ENCODE measurements around the gene ZNF646. TPM values are rescaled to one million over a fixed set of nuclear protein-coding genes. Genes with fewer than 3 reads are reported as not detected.
A peak's percentile ranks its signal among the peaks of the same experiment; 100 is the strongest.

The ZNF646 gene
- total and polyA plus RNA-seq, 2 experiments from 2014 or later, result 4.8 to 9.1 TPM

DNA sequence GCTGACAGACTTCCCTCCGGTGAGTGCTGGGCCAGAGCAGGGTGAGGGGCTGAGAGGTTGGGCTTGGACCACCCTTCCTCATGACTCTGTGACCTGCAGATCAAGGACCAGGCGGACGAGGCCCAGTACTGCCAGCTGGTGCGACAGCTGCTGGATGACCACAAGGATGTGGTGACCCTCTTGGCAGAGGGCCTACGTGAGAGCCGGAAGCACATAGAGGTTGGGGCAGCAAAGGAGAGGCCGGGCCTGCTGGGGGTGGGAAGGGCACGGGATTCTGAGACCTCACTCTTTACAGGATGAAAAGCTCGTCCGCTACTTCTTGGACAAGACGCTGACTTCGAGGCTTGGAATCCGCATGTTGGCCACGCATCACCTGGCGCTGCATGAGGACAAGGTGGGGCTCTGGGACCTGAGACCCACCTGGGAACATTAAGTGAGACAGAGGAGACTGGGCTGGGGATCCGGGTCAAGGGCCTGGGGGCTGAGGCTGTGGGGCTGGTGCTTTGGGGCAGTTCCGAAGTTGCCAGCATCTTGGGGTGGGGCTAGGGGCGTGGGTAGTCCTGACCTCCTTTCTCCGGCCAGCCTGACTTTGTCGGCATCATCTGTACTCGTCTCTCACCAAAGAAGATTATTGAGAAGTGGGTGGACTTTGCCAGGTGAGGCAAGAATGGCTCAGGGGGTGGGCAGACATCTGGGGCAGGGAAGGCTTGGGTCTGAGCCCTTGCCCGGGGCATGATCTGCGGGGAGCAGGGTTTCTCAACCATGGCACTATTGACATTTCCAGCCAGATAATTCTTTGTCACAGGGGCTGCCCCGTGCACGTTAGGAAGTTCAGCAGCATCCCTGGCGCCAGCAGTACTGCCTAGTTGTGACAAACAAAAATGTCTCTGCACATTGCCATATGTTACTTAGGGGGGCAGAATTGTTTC, 36.1 kb downstream of the ZNF646 start:
- no peak for DNase-seq (ENCODE audit: low spot score)
- H3K27ac ChIP-seq, result no peak overlapping the region
- peaks cover 12% of the 10 kb centered on the region for H3K79me2 ChIP-seq
- no peak overlapping the region for H3K4me3 ChIP-seq
- TF ChIP-seq EZH2 (IDR thresholded peaks at IDR 0.05; ENCODE audit: borderline replicate concordance) (no peak), CTCF (IDR thresholded peaks at IDR 0.05; ENCODE audit: poor library complexity) (no peak)
- peaks cover 10% of the 10 kb centered on the region for H3K4me1 ChIP-seq (ENCODE audit: insufficient read depth)
- no peaks in the 10 kb centered on the region for H3K9me3 ChIP-seq (ENCODE audit: low read depth)
- H4K20me1 ChIP-seq (ENCODE audit: insufficient read depth, poor library complexity, severe bottlenecking), result no peaks in the 10 kb centered on the region
- H3K9me2 ChIP-seq (replicated peaks; ENCODE audit: insufficient read depth), result no peaks in the 10 kb centered on the region
- H3K4me2 ChIP-seq, result no peak overlapping the region
- no peaks in the 10 kb centered on the region for H3K36me3 ChIP-seq (replicated peaks; ENCODE audit: insufficient read depth, low read depth)
- H3K27me3 ChIP-seq, result no peaks in the 10 kb centered on the region
- WGBS (ENCODE audit: low lambda C conversion rate, missing lambda C conversion rate), result 95% methylated on average over 23 of the region's 26 CpGs
- no peak overlapping the region for H2AFZ ChIP-seq

DNA sequence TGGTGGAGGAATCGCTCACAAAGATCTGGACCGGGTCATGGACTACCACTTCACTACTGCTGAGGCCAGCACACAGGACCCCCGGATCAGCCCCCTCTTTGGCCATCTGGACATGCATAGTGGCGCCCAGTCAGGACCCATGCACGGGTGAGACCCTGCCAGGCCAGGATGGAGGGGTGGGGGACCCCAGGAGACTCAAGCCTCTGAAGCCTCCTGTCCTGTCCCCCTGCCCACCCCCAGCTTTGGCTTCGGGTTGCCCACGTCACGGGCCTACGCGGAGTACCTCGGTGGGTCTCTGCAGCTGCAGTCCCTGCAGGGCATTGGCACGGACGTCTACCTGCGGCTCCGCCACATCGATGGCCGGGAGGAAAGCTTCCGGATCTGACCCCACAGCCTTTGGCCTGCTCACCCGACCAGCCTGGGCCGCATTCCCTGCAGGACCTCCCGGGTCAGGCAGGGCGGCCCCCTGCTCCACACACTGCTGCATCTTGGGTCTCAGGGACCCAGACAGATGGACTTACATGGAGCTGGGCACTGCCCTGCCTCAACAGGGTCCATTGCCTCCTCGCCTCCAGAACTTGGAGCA, 37.8 kb downstream of the ZNF646 start:
- WGBS (ENCODE audit: low lambda C conversion rate, missing lambda C conversion rate), result over 99% methylated on average over 23 of the region's 23 CpGs
- Histone ChIP-seq H3K36me3 (replicated peaks; ENCODE audit: insufficient read depth, low read depth) (no peaks in the 10 kb centered on the region), H2AFZ (no peak overlapping the region), H3K9me2 (replicated peaks; ENCODE audit: insufficient read depth) (no peaks in the 10 kb centered on the region), H3K4me2 (no peak overlapping the region), H3K4me1 (ENCODE audit: insufficient read depth) (peaks cover 8% of the 10 kb centered on the region), H3K79me2 (peaks cover 20% of the 10 kb centered on the region), H3K27me3 (no peaks in the 10 kb centered on the region), H4K20me1 (ENCODE audit: insufficient read depth, poor library complexity, severe bottlenecking) (no peaks in the 10 kb centered on the region), H3K9me3 (ENCODE audit: low read depth) (no peaks in the 10 kb centered on the region), H3K27ac (no peak overlapping the region), H3K4me3 (no peak overlapping the region)
- TF ChIP-seq CTCF (IDR thresholded peaks at IDR 0.05; ENCODE audit: poor library complexity) (no peak), EZH2 (IDR thresholded peaks at IDR 0.05; ENCODE audit: borderline replicate concordance) (no peak), EZH2phosphoT487 (IDR thresholded peaks at IDR 0.05; ENCODE audit: low read depth, severe bottlenecking, unreplicated experiment) (no peak)
- peak; percentile 5 for DNase-seq (ENCODE audit: low spot score)

- H3K27ac ChIP-seq, result no peak overlapping the region
Observed at GRCh38 chr16:31112711-31113110, 38.5 kb downstream of the ZNF646 start.

More at GRCh38 chr16:31112711-31113110, 38.5 kb downstream of the ZNF646 start:
- TF ChIP-seq CTCF (IDR thresholded peaks at IDR 0.05; ENCODE audit: poor library complexity) (no peak), EZH2phosphoT487 (IDR thresholded peaks at IDR 0.05; ENCODE audit: low read depth, severe bottlenecking, unreplicated experiment) (no peak), EZH2 (IDR thresholded peaks at IDR 0.05; ENCODE audit: borderline replicate concordance) (no peak)
- Histone ChIP-seq H2AFZ (no peak overlapping the region), H3K36me3 (replicated peaks; ENCODE audit: insufficient read depth, low read depth) (no peaks in the 10 kb centered on the region), H4K20me1 (ENCODE audit: insufficient read depth, poor library complexity, severe bottlenecking) (no peaks in the 10 kb centered on the region), H3K4me1 (ENCODE audit: insufficient read depth) (peaks cover 8% of the 10 kb centered on the region), H3K79me2 (peaks cover 20% of the 10 kb centered on the region), H3K4me3 (no peak overlapping the region), H3K4me2 (no peak overlapping the region), H3K27me3 (no peaks in the 10 kb centered on the region), H3K9me2 (replicated peaks; ENCODE audit: insufficient read depth) (no peaks in the 10 kb centered on the region), H3K9me3 (ENCODE audit: low read depth) (no peaks in the 10 kb centered on the region)
- DNase-seq (ENCODE audit: low spot score), result no peak
- 97% methylated on average over 2 of the region's 2 CpGs for WGBS (ENCODE audit: low lambda C conversion rate, missing lambda C conversion rate)
